Activated T-helper 2 cell treated with anti-CD3 and anti-CD28 coated beads, Interferon-gamma antibody, Interleukin-2, Interleukin-4, amounts not matched to agents 10 μg/mL and 5 μg/mL and 100 μg/mL, durations not matched to agents 14 hours and 24 hours and 36 hours (primary cell): ENCODE results near the gene FAM170B. TPM values are rescaled to one million over a fixed set of nuclear protein-coding genes. Genes with fewer than 3 reads are reported as not detected.
A peak's percentile ranks its signal among the peaks of the same experiment; 100 is the strongest.

Experiments
- DNase-seq: peaks from one replicate; pipeline ENCODE4 v3.0.0; 2021; ENCODE audit warnings: low spot score
- H3K27ac Mint-ChIP-seq: one replicate; pipeline ENCODE4 v1.8.0; 2021; ENCODE audit warnings: mixed read lengths
- H3K27me3 Mint-ChIP-seq: one replicate; pipeline ENCODE4 v1.8.0; 2021; ENCODE audit warnings: low read depth, mixed read lengths
- H3K36me3 Mint-ChIP-seq: one replicate; pipeline ENCODE4 v1.8.0; 2021; ENCODE audit warnings: low read depth, mixed read lengths
- H3K4me1 Mint-ChIP-seq: one replicate; pipeline ENCODE4 v1.8.0; 2021; ENCODE audit warnings: low read depth, mixed read lengths
- H3K4me3 Mint-ChIP-seq: one replicate; pipeline ENCODE4 v1.8.0; 2021; ENCODE audit warnings: low read depth, mild to moderate bottlenecking, moderate library complexity, mixed read lengths
- H3K9me3 Mint-ChIP-seq: one replicate; pipeline ENCODE4 v1.8.0; 2021; ENCODE audit warnings: mixed read lengths
- intact Hi-C: fragments of 100-400 bp; cut with micrococcal nuclease; formaldehyde crosslinking; loops from one replicate; pipeline ENCODE4 v1.15.1; 2023
- total RNA-seq: library from RNA; stranded (reverse); gene quantifications from 2 replicates; pipeline ENCODE4 v1.2.3, GENCODE V29; 2022

FAM170B gene
- not detected in 2 replicates for total RNA-seq

DNA sequence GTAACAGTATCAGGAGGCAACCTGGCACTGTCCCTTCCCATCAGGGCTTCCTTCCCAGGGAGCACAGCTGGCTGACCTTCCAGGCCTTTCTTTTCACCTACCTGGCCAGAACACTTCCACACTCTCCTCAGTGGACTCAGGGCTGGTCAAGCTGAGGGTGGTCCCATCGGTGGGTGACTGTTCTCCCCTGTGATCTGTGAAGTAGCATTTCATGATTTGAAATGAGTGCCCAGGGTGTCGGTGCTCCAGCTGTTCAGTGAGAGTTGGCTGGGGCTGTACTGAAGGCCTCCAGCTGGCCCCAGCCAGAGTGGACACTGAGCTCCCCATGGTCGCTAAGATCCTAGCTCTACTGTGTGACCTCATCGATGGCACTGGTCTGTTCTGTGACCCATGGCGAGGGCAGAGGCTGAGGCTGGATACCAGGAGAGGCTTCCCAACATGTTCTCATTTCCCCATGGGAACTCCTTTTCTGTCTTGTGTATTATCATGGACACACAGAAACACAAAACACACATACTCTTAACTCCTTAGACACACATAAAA is at the start of gene FAM170B:
FAM170B (minus strand) TSS at position 316 of the 543 bp plus-strand sequence; CDS start at position 213, 103 bp downstream.
- H3K27ac Mint-ChIP-seq: no peak within 1 kb of the TSS
- peaks cover 4% of the 10 kb centered on the region for H3K9me3 Mint-ChIP-seq
- peaks cover 18% of the 10 kb centered on the region for H3K27me3 Mint-ChIP-seq
- H3K36me3 Mint-ChIP-seq: no peaks in the 10 kb centered on the region
- no peaks in the 10 kb centered on the region for H3K4me1 Mint-ChIP-seq
- no peak within 1 kb of the TSS for H3K4me3 Mint-ChIP-seq
- intact Hi-C loops: no loop called here
- no peak for DNase-seq

GRCh38 chr10:49182776-49183175 is 49.0 kb upstream of the FAM170B start:
- H3K36me3 Mint-ChIP-seq: peaks cover 71% of the 10 kb centered on the region
- H3K27me3 Mint-ChIP-seq: no peaks in the 10 kb centered on the region
- H3K9me3 Mint-ChIP-seq: no peaks in the 10 kb centered on the region
- H3K4me1 Mint-ChIP-seq: peaks cover 84% of the 10 kb centered on the region
- DNase-seq: no peak
- H3K4me3 Mint-ChIP-seq: peak overlapping the region; percentile 31
- intact Hi-C loops: loop anchor here (2.0 to 10.0 kb wide), 3 partner anchors 128 to 1452 kb away; partner anchors contain the start of gene ERCC6
- peak overlapping the region; percentile 87 for H3K27ac Mint-ChIP-seq

DNA sequence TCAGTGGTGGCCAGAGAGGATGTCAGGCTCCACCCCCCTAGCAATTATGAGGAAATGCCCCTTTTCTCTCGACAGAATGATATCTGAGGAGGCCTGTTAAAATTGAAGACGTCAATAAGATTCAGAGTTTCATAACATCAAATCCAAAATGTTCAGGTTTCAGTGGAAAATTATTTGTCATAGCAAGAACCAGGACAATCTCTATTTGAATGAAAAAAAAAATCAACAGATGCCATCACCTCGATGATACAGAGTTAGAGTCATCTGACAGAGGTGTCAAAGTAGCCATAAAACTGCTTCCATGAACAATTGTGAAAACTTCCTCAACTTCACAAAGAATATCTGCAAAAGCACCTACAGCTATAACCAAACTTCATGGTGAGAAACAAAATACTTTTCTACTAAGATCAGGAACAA is 46.6 kb upstream of the FAM170B start:
- Mint-ChIP-seq H3K36me3 (peaks cover 57% of the 10 kb centered on the region), H3K9me3 (no peaks in the 10 kb centered on the region), H3K4me3 (peak overlapping the region; percentile 30), H3K27me3 (no peaks in the 10 kb centered on the region), H3K27ac (peak overlapping the region; percentile 97), H3K4me1 (peaks cover 82% of the 10 kb centered on the region)
- intact Hi-C loops: loop anchor here (1.0 to 10.0 kb wide), 4 partner anchors 102 to 1454 kb away; partner anchors contain the start of gene ERCC6
- no peak for DNase-seq

GRCh38 chr10:49179699-49180443 is 46.0 kb upstream of the FAM170B start:
- Mint-ChIP-seq H3K36me3 (peaks cover 60% of the 10 kb centered on the region), H3K9me3 (no peaks in the 10 kb centered on the region), H3K4me3 (peak overlapping the region; percentile 30), H3K4me1 (peaks cover 84% of the 10 kb centered on the region), H3K27ac (peak overlapping the region; percentile 97), H3K27me3 (no peaks in the 10 kb centered on the region)
- intact Hi-C loops: loop anchor here (1.0 to 10.0 kb wide), 5 partner anchors 102 to 1455 kb away; partner anchors contain the start of gene ERCC6
- no peak for DNase-seq

GRCh38 chr10:49178489-49179471 is 45.0 kb upstream of the FAM170B start:
- Mint-ChIP-seq H3K4me3 (no peak overlapping the region), H3K36me3 (peaks cover 55% of the 10 kb centered on the region)

GRCh38 chr10:49177391-49178355 is 43.9 kb upstream of the FAM170B start:
- peak overlapping the region; percentile 67 for H3K4me3 Mint-ChIP-seq
- peaks cover 50% of the 10 kb centered on the region for H3K36me3 Mint-ChIP-seq
- intact Hi-C loops: loop anchor here (1.0 to 5.0 kb wide), 4 partner anchors 11 to 1335 kb away; no protein-coding TSS in a partner anchor
- H3K27me3 Mint-ChIP-seq: no peaks in the 10 kb centered on the region
- H3K4me1 Mint-ChIP-seq: peaks cover 79% of the 10 kb centered on the region
- DNase-seq: peak; percentile 71
- H3K27ac Mint-ChIP-seq: peak overlapping the region; percentile 97
- H3K9me3 Mint-ChIP-seq: no peaks in the 10 kb centered on the region

More at GRCh38 chr10:49178489-49179471, 45.0 kb upstream of the FAM170B start:
- Mint-ChIP-seq H3K9me3 (no peaks in the 10 kb centered on the region), H3K4me1 (peaks cover 81% of the 10 kb centered on the region), H3K27me3 (no peaks in the 10 kb centered on the region), H3K27ac (peak overlapping the region; percentile 97)
- intact Hi-C loops: loop anchor here (5.0 kb wide), 1 partner anchor 1334 kb away; no protein-coding TSS in a partner anchor
- no peak for DNase-seq

GRCh38 chr10:49176310-49177268 is 42.8 kb upstream of the FAM170B start:
- no peaks in the 10 kb centered on the region for H3K9me3 Mint-ChIP-seq
- H3K4me1 Mint-ChIP-seq: peaks cover 74% of the 10 kb centered on the region
- H3K27ac Mint-ChIP-seq: peak overlapping the region; percentile 97
- intact Hi-C loops: loop anchor here (1.0 to 5.0 kb wide), 4 partner anchors 10 to 1336 kb away; no protein-coding TSS in a partner anchor
- no peak for DNase-seq
- peak overlapping the region; percentile 67 for H3K4me3 Mint-ChIP-seq
- peaks cover 42% of the 10 kb centered on the region for H3K36me3 Mint-ChIP-seq
- no peaks in the 10 kb centered on the region for H3K27me3 Mint-ChIP-seq

- H3K27ac Mint-ChIP-seq: peak overlapping the region; percentile 97
- no peak overlapping the region for H3K4me3 Mint-ChIP-seq
- no peaks in the 10 kb centered on the region for H3K9me3 Mint-ChIP-seq
- no peaks in the 10 kb centered on the region for H3K27me3 Mint-ChIP-seq
- DNase-seq: no peak
- intact Hi-C loops: loop anchor here (5.0 kb wide), 1 partner anchor 1337 kb away; no protein-coding TSS in a partner anchor
- peaks cover 35% of the 10 kb centered on the region for H3K36me3 Mint-ChIP-seq
- H3K4me1 Mint-ChIP-seq: peaks cover 68% of the 10 kb centered on the region
Observed at GRCh38 chr10:49175587-49176309, 41.9 kb upstream of the FAM170B start.

DNA sequence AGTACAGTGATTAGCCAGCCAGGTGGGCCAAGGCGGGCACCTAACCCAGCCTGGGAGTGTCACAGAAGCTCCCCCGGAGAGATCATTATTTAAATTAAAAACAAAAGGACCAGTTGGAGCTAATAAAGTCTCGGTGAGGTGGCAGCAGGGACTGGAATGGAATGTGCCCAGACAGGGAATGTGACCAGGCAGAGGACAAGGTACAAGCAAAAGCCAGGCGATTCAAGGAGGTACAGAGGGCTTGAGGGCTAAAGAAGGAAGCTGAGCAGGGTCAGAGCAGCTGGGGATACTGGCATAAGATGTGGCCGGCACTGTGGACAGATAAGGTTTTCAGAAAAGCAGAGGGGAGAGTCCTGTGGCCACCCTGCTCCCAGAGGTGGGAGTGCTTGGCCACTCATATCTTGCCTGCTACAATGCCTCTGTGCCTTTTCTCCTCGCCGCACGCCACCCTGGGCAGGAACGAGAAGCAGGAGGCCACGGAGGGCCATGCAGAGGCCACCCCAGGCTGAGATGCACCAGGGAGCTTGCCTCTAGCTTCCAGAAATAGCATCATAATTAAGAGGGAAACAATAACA is 41.2 kb upstream of the FAM170B start:
- Mint-ChIP-seq H3K9me3 (no peaks in the 10 kb centered on the region), H3K4me1 (peaks cover 65% of the 10 kb centered on the region), H3K36me3 (peaks cover 29% of the 10 kb centered on the region), H3K4me3 (no peak overlapping the region), H3K27ac (peak overlapping the region; percentile 71), H3K27me3 (no peaks in the 10 kb centered on the region)
- DNase-seq: no peak
- intact Hi-C loops: loop anchor here (5.0 kb wide), 1 partner anchor 1337 kb away; no protein-coding TSS in a partner anchor
